ENCODE data around the gene BCAR1.

BCAR1 gene

GRCh38 chr16:75236736-75237397 lies 14.6 kb downstream of the BCAR1 start:
- H3K27me3 ChIP-seq: peaks cover 37% of the 10 kb centered on the region

DNA sequence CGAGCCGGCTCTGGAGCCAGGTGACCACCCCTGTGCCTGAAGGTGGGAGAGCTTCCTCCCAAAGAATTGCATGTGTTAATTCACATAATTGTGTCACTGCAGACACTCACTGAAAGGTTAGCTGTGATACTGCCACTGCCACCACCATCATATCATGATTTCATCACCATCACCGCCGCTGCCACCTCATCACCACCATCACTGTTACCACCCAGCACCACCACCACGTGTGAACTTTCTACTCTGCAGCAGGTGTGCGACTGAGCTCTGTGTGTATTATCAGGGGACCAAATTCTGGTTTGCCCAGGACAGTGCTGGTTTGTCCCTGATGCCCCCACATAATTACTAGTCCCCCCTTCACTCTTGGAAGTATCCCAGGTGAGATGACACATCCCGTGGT lies 15.2 kb downstream of the BCAR1 start:
- peaks cover 42% of the 10 kb centered on the region for H3K27me3 ChIP-seq
- no peak overlapping the region for H3K27ac ChIP-seq
- H3K9me3 ChIP-seq: no peaks in the 10 kb centered on the region
- H3K4me1 ChIP-seq (ENCODE audit: control insufficient read depth in 1 of 2, insufficient read depth in 1 of 2, low read depth in 1 of 2, low read length in 1 of 2): no peaks in the 10 kb centered on the region
- no peak overlapping the region for H3K4me3 ChIP-seq (ENCODE audit: low read depth in 1 of 2, low read length in 1 of 2)
- TF ChIP-seq, protein P1, sequence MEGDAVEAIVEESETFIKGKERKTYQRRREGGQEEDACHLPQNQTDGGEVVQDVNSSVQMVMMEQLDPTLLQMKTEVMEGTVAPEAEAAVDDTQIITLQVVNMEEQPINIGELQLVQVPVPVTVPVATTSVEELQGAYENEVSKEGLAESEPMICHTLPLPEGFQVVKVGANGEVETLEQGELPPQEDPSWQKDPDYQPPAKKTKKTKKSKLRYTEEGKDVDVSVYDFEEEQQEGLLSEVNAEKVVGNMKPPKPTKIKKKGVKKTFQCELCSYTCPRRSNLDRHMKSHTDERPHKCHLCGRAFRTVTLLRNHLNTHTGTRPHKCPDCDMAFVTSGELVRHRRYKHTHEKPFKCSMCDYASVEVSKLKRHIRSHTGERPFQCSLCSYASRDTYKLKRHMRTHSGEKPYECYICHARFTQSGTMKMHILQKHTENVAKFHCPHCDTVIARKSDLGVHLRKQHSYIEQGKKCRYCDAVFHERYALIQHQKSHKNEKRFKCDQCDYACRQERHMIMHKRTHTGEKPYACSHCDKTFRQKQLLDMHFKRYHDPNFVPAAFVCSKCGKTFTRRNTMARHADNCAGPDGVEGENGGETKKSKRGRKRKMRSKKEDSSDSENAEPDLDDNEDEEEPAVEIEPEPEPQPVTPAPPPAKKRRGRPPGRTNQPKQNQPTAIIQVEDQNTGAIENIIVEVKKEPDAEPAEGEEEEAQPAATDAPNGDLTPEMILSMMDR (IDR thresholded peaks at IDR 0.05): no peak
- no peaks in the 10 kb centered on the region for H3K36me3 ChIP-seq

More at GRCh38 chr16:75236736-75237397, 14.6 kb downstream of the BCAR1 start:
- no peaks in the 10 kb centered on the region for H3K9me3 ChIP-seq
- TF ChIP-seq, protein P1 (IDR thresholded peaks at IDR 0.05): no peak
- H3K27ac ChIP-seq: no peak overlapping the region
- H3K36me3 ChIP-seq: no peaks in the 10 kb centered on the region
- H3K4me1 ChIP-seq (ENCODE audit: control insufficient read depth in 1 of 2, insufficient read depth in 1 of 2, low read depth in 1 of 2, low read length in 1 of 2): no peaks in the 10 kb centered on the region
- no peak overlapping the region for H3K4me3 ChIP-seq (ENCODE audit: low read depth in 1 of 2, low read length in 1 of 2)

GRCh38 chr16:75235721-75236193 lies 15.7 kb downstream of the BCAR1 start:
- Histone ChIP-seq H3K4me1 (ENCODE audit: control insufficient read depth in 1 of 2, insufficient read depth in 1 of 2, low read depth in 1 of 2, low read length in 1 of 2) (no peaks in the 10 kb centered on the region), H3K27ac (no peak overlapping the region), H3K36me3 (no peaks in the 10 kb centered on the region), H3K27me3 (peaks cover 42% of the 10 kb centered on the region), H3K4me3 (ENCODE audit: low read depth in 1 of 2, low read length in 1 of 2) (no peak overlapping the region), H3K9me3 (no peaks in the 10 kb centered on the region)
- TF ChIP-seq, protein P1 (IDR thresholded peaks at IDR 0.05): no peak

DNA sequence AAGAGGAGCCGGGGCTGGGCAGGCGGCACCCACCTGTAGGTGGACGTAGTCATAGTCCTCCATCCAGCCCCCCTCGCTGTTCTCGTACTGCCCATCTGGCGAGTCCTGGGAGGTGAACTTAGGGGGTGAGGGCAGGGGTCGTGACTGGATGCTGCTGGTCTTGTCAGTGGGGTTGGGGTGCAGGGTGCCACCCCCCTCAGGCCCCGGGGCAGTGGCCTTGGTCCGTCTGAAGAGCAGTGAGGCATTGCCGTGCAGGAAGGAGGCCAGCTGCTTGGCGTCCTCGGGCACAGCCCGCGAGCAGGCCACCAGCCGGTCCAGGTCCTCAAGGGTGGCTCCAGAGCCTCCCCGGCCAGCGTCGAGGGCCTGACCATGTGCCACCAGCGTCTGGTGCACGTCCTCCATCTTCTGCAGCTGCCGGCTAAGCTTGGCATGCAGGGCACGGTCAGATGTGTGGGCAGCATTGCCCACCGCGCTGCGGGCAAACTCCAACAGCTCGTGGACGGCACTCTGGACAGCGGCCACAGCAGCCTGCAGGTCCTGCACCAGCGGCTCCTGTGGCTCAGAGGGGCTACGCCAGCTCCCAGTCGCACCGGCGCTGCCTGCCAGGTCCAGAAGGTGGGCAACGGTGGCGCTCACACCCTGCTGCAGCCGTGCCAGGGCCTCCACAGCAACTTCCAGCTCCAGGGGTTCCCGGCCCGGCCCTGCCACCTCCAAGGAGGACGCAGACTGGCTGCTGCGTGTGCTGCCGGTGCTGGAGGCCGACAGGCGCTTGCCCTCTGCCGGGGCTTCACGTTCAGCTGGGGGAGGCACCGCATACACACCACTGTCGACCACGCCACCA lies 16.3 kb downstream of the BCAR1 start:
- H3K27ac ChIP-seq: no peak overlapping the region
- TF ChIP-seq, protein P1 (IDR thresholded peaks at IDR 0.05): no peak
- H3K4me3 ChIP-seq (ENCODE audit: low read depth in 1 of 2, low read length in 1 of 2): no peak overlapping the region
- peaks cover 42% of the 10 kb centered on the region for H3K27me3 ChIP-seq
- no peaks in the 10 kb centered on the region for H3K4me1 ChIP-seq (ENCODE audit: control insufficient read depth in 1 of 2, insufficient read depth in 1 of 2, low read depth in 1 of 2, low read length in 1 of 2)
- H3K9me3 ChIP-seq: no peaks in the 10 kb centered on the region
- no peaks in the 10 kb centered on the region for H3K36me3 ChIP-seq

- no peak overlapping the region for H3K4me3 ChIP-seq (ENCODE audit: low read depth in 1 of 2, low read length in 1 of 2)
- no peaks in the 10 kb centered on the region for H3K4me1 ChIP-seq (ENCODE audit: control insufficient read depth in 1 of 2, insufficient read depth in 1 of 2, low read depth in 1 of 2, low read length in 1 of 2)
- H3K27ac ChIP-seq: no peak overlapping the region
- no peaks in the 10 kb centered on the region for H3K36me3 ChIP-seq
- no peaks in the 10 kb centered on the region for H3K9me3 ChIP-seq
- H3K27me3 ChIP-seq: peaks cover 37% of the 10 kb centered on the region
- TF ChIP-seq, protein P1 (IDR thresholded peaks at IDR 0.05): no peak
Observed at GRCh38 chr16:75233611-75233938, 17.8 kb downstream of the BCAR1 start.

Data from neutrophil (primary cell).